Rectal smooth muscle tissue (tissue), 1 donor: ENCODE measurements around the gene POLR2H.
A peak's percentile ranks its signal among the peaks of the same experiment; 100 is the strongest.
"Not testable (repeated sequence)": the region's sequence is repeated elsewhere in the genome, so short reads cannot be mapped to it uniquely, and the experiment has no call there.

Experiments
- H3K27ac ChIP-seq: one replicate; pipeline ENCODE4 v1.7.0; 2013; ENCODE audit warnings: low read depth, low read length, inconsistent platforms
- H3K27me3 ChIP-seq: one replicate; pipeline ENCODE4 v1.7.0; 2013; ENCODE audit warnings: low read length; ENCODE audit not compliant: control insufficient read depth, insufficient read depth
- H3K36me3 ChIP-seq: one replicate; pipeline ENCODE4 v1.7.0; 2013; ENCODE audit warnings: low read length; ENCODE audit not compliant: control insufficient read depth, insufficient read depth
- H3K4me1 ChIP-seq: one replicate; pipeline ENCODE4 v1.7.0; 2013; ENCODE audit warnings: low read length; ENCODE audit not compliant: control insufficient read depth, insufficient read depth
- H3K4me3 ChIP-seq: one replicate; pipeline ENCODE4 v1.7.0; 2013; ENCODE audit warnings: low read length
- H3K9ac ChIP-seq: one replicate; pipeline ENCODE4 v1.7.0; 2013; ENCODE audit warnings: low read length

POLR2H gene

DNA sequence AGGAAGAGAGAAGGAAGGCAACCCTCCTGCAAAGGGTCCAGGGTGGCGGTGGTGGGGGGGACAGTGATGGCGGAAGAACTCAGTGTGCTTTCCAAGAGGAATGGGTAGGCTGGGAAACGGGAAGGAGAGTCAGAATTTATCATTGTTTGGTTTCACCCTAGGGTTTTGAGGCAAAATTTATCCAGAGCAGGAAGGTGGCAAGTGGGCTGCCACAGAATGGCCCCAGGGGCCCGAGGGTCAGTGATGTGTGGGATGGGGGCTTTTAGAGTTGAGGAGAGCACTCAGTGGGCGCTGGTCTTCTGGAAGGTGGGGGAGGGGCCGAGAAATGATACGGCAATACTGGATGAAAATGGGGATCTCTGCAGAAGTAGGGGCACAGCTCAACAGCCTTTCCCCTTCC is 23.5 kb upstream of the POLR2H start:
- peaks cover 27% of the 10 kb centered on the region for H3K36me3 ChIP-seq
- peak overlapping the region; percentile 64 for H3K4me3 ChIP-seq
- no peaks in the 10 kb centered on the region for H3K27me3 ChIP-seq
- H3K9ac ChIP-seq, result no peak overlapping the region
- peaks cover 27% of the 10 kb centered on the region for H3K4me1 ChIP-seq
- peak overlapping the region; percentile 95 for H3K27ac ChIP-seq

DNA sequence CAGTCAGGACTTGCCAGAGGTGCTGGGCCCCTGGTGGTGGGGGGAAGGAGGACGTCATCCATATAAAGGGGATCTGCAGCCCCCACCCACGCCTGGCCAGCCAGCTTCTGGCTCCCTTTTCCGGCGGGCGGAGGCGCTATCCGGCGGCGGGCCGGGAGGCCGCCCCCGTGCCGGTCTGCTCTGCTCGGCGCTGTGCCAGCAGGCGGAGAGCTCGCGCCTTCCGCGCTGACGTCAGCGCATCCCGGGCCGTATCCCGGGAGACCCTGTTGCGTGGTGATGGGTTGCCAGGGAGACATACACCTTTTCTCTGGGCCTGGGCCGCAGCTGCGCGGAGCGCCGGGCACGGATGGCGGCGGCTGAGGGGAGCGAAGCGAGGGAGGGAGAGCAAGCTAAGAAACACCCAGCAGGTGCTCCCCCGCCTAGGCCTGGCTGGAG is 23.0 kb upstream of the POLR2H start:
- Histone ChIP-seq H3K27me3 (no peaks in the 10 kb centered on the region), H3K4me3 (peak overlapping the region; percentile 64), H3K9ac (peak overlapping the region; percentile 38), H3K36me3 (peaks cover 28% of the 10 kb centered on the region), H3K27ac (peak overlapping the region; percentile 95), H3K4me1 (peaks cover 27% of the 10 kb centered on the region)

DNA sequence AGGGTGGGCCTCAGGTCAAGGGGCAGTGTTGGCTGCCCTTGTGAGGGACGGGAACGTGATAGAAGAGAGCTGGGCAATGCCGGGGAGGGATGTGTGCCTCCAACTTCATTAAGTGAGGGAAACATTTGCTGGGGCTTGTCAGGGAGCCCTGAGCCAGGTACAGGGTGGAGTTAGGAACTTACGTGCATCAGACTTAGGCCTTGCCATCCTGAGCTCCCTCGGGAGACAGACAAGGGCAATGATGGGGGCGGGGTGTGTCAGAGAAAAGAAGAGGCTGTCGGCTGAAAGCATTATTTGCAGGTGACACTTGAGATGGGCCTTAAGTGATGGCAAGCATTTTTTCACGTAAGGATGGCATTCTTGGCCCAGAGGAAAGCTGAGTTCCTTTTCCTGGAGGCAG is 22.5 kb upstream of the POLR2H start:
- Histone ChIP-seq H3K4me1 (peaks cover 27% of the 10 kb centered on the region), H3K27me3 (no peaks in the 10 kb centered on the region), H3K9ac (peak overlapping the region; percentile 38), H3K4me3 (peak overlapping the region; percentile 64), H3K27ac (peak overlapping the region; percentile 95), H3K36me3 (peaks cover 23% of the 10 kb centered on the region)

DNA sequence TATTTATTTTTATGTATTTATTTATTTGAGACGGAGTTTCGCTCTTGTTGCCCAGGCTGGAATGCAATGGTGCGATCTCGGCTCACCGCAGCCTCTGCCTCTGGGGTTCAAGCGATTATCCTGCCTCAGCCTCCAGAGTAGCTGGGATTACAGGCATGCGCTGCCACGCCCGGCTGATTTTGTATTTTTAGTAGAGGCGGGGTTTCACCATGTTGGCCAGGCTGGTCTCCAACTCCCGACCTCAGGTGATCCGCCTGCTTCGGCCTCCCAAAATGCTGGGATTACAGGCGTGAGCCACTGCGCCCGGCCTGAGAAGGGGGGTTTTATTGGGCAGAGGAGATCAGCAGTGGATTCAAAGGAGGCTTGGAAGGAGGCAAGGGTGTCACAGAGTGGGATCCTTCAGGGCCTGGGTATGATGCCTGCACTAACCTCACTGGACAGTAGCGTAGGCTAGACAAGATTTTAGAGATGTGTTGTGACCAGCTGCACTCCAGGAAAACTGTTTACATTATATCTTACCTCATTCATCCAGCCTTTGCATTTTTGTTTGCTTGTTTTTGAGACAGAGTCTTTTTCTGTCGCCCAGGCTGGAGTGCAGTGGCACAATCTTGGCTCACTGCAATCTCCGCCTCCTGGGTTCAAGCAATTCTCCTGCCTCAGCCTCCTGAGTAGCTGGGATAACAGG is 21.9 kb upstream of the POLR2H start:
- not testable (repeated sequence) for H3K9ac ChIP-seq, H3K27me3 ChIP-seq, H3K4me3 ChIP-seq
- peaks cover 27% of the 10 kb centered on the region for H3K4me1 ChIP-seq
- H3K36me3 ChIP-seq, result peaks cover 17% of the 10 kb centered on the region
- peak overlapping the region; percentile 95 for H3K27ac ChIP-seq

DNA sequence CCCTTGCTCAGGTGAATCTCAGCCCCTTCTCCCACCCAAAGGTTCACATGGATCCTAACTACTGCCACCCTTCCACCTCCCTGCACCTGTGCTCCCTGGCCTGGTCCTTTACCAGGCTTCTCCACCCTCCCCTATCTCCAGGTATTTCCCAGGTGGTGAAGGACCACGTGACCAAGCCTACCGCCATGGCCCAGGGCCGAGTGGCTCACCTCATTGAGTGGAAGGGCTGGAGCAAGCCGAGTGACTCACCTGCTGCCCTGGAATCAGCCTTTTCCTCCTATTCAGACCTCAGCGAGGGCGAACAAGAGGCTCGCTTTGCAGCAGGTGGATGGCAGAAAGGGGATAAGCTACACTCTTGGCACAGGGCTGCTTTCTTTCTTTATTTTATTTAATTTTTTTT is 19.6 kb upstream of the POLR2H start:
- peaks cover 23% of the 10 kb centered on the region for H3K36me3 ChIP-seq
- H3K9ac ChIP-seq, result no peak overlapping the region
- H3K4me1 ChIP-seq, result peaks cover 21% of the 10 kb centered on the region
- H3K27me3 ChIP-seq, result no peaks in the 10 kb centered on the region
- no peak overlapping the region for H3K4me3 ChIP-seq
- no peak overlapping the region for H3K27ac ChIP-seq

DNA sequence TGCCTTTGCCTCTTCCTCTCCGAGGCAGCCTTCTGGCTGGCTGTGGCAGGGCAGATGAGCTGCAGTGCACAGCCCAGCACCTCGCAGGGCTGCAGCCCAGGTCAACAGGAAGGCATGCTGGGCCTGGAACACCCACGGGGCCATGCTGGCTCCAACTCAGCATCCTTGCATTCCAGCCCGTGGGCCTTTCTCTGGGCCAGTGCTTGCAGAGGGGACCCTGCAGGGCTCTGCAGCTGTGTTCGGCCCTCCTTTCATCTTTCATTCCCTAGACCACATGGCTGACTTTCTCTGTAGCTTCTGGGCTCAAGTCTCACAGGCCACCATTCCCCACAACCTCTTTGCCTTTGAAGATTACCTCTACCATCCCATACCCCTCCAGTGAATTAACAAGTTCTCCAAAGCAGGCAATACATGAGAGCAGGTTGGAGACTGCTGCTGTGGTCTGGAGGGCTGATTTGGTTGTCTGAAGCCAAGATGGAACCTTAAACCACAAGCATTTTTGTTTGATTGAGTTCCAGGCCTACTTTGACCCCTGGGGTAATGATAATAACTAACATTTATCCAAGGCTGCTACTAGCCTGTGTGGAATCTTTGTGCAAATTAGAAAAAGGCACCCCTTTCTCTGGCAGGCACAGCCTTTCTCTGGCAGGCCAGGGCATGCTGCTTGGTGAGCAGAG is 18.2 kb upstream of the POLR2H start:
- H3K27ac ChIP-seq, result no peak overlapping the region
- H3K36me3 ChIP-seq, result peaks cover 23% of the 10 kb centered on the region
- H3K4me1 ChIP-seq, result peaks cover 7% of the 10 kb centered on the region
- H3K4me3 ChIP-seq, result no peak overlapping the region
- H3K9ac ChIP-seq, result no peak overlapping the region
- H3K27me3 ChIP-seq, result no peaks in the 10 kb centered on the region

DNA sequence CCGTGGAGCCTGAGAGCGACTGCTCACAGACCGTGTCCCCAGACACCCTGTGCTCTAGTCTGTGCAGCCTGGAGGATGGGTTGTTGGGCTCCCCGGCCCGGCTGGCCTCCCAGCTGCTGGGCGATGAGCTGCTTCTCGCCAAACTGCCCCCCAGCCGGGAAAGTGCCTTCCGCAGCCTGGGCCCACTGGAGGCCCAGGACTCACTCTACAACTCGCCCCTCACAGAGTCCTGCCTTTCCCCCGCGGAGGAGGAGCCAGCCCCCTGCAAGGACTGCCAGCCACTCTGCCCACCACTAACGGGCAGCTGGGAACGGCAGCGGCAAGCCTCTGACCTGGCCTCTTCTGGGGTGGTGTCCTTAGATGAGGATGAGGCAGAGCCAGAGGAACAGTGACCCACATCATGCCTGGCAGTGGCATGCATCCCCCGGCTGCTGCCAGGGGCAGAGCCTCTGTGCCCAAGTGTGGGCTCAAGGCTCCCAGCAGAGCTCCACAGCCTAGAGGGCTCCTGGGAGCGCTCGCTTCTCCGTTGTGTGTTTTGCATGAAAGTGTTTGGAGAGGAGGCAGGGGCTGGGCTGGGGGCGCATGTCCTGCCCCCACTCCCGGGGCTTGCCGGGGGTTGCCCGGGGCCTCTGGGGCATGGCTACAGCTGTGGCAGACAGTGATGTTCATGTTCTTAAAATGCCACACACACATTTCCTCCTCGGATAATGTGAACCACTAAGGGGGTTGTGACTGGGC is 16.8 kb upstream of the POLR2H start:
- Histone ChIP-seq H3K27me3 (no peaks in the 10 kb centered on the region), H3K9ac (no peak overlapping the region), H3K4me3 (no peak overlapping the region), H3K27ac (no peak overlapping the region), H3K36me3 (peaks cover 23% of the 10 kb centered on the region), H3K4me1 (no peaks in the 10 kb centered on the region)

DNA sequence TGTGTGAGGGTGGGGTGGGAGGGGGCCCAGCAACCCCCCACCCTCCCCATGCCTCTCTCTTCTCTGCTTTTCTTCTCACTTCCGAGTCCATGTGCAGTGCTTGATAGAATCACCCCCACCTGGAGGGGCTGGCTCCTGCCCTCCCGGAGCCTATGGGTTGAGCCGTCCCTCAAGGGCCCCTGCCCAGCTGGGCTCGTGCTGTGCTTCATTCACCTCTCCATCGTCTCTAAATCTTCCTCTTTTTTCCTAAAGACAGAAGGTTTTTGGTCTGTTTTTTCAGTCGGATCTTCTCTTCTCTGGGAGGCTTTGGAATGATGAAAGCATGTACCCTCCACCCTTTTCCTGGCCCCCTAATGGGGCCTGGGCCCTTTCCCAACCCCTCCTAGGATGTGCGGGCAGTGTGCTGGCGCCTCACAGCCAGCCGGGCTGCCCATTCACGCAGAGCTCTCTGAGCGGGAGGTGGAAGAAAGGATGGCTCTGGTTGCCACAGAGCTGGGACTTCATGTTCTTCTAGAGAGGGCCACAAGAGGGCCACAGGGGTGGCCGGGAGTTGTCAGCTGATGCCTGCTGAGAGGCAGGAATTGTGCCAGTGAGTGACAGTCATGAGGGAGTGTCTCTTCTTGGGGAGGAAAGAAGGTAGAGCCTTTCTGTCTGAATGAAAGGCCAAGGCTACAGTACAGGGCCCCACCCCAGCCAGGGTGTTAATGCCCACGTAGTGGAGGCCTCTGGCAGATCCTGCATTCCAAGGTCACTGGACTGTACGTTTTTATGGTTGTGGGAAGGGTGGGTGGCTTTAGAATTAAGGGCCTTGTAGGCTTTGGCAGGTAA is 16.0 kb upstream of the POLR2H start:
- no peak overlapping the region for H3K27ac ChIP-seq
- H3K4me3 ChIP-seq, result no peak overlapping the region
- no peak overlapping the region for H3K9ac ChIP-seq

DNA sequence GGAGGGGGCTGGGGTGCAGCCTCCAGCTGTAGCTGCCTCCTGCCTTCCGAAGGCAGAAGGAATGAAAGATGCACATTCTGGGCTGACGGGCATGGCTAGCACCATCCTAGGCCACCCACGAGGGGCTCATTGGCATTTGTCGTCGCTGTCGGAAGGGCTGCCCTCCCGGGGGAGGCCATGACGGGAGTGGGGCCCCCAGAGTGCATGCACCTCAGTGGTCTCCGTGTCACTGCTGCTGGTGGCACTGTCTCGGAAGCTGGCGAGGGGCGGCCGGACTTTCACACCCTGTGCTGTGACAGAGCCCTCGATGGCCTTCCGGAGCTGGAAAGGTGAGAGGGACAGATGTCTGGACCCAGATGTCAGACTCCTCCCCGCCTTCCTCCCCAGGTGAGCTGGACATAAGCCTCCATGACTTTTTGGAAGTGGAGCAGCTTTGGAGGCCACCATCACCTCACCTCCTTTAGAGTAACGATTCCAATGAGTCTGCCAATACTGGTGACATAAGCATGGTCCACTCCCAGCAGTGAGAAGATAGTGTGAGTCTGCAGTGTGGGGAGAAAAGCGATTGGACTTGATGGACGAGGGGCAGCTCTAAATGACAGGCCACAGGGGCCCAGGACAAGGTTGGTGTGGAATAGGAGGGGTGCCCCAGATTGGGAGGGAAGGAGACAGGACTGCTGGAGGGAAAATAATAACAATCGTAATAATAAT is 14.9 kb upstream of the POLR2H start:
- H3K4me1 ChIP-seq, result no peaks in the 10 kb centered on the region
- H3K36me3 ChIP-seq, result peaks cover 22% of the 10 kb centered on the region
- no peak overlapping the region for H3K27ac ChIP-seq
- H3K27me3 ChIP-seq, result no peaks in the 10 kb centered on the region
- no peak overlapping the region for H3K4me3 ChIP-seq
- H3K9ac ChIP-seq, result no peak overlapping the region

More for the DNA sequence above, 16.0 kb upstream of the POLR2H start:
- no peaks in the 10 kb centered on the region for H3K4me1 ChIP-seq
- H3K27me3 ChIP-seq, result no peaks in the 10 kb centered on the region
- H3K36me3 ChIP-seq, result peaks cover 23% of the 10 kb centered on the region

DNA sequence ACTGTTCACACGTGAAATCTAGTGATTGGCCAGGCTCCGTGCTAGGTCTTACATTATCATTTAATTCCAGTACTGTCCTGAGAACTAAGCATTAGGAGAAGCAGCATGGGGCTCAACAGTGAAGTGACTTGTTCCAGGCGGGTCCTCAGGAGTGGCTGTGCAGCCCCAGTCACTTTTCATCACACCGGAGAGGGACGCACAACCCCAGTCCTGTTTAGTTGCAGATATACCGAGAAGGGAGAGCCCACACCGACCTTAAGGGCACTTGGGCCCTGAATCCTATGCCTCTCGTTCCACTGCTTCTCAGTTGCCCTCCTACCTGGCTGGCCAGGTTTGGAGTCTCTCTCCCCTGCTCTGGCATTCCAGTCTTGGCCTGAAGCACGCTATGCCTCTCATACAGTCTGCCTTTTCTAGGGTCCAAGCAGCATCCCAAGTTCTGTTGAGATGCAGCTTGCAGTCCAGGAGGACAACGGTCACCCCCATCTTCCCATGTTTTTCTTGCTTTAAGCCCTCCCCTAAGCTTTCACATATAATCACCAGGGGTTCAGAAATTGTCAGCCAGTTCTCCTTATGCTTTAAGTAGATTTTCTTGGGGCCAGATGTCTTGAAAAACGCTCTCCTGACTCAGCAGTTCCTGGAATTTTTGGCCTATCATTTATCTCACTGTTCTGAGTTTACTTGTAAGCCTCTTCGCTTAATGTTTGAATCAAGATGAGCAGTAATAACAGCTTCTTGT is 14.0 kb upstream of the POLR2H start:
- peaks cover 17% of the 10 kb centered on the region for H3K36me3 ChIP-seq
- no peak overlapping the region for H3K27ac ChIP-seq
- H3K4me1 ChIP-seq, result no peaks in the 10 kb centered on the region
- H3K27me3 ChIP-seq, result no peaks in the 10 kb centered on the region
- H3K9ac ChIP-seq, result no peak overlapping the region
- H3K4me3 ChIP-seq, result no peak overlapping the region

DNA sequence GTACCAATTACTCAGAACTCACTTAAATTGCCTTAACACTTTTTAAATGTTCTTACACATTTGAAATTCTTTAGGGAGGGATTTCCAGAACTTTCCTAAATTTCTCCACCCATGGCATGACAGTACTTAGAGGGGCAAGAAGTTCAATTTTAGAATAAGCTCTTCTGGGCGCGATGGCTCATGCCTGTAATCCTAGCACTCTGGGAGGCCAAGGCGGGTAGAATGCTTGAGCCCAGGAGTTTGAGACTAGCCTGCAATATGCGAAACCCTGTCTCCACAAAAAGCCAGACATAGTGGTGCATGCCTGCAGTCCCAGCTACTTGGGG is 13.5 kb upstream of the POLR2H start:
- Histone ChIP-seq H3K36me3 (peaks cover 12% of the 10 kb centered on the region), H3K27me3 (no peaks in the 10 kb centered on the region), H3K9ac (no peak overlapping the region), H3K4me1 (no peaks in the 10 kb centered on the region), H3K4me3 (no peak overlapping the region), H3K27ac (no peak overlapping the region)
